WTC11 (cell line): Measurements from ENCODE around the gene RNF31. TPM values are rescaled to one million over a fixed set of nuclear protein-coding genes. Genes with fewer than 3 reads are reported as not detected.

Source experiments
- ATAC-seq: fragments of 200-7000 bp; cut with Tn5 transposase; 2 replicates; pipeline ENCODE4 v1.10.0; 2021; ENCODE audit warnings: mild to moderate bottlenecking, moderate library complexity
- CTCF ChIA-PET: fragments of 300-600 bp; sonication (Branson Sonifier 250); formaldehyde crosslinking; loops from one replicate; lab custom pipeline; 2021; ENCODE audit warnings: antibody characterized with exemption; lab: Charles Lee
- POLR2A ChIA-PET: fragments of 350-600 bp; sonication (Branson Sonifier 250); formaldehyde crosslinking; loops from one replicate; lab custom pipeline; 2021; ENCODE audit warnings: antibody characterized with exemption; lab: Charles Lee
- DNase-seq: peaks from one replicate; pipeline ENCODE4 v3.0.0; 2021; ENCODE audit warnings: low spot score
- H3K27ac Mint-ChIP-seq: 2 replicates; pipeline ENCODE4 v1.8.0; 2021; ENCODE audit warnings: mixed read lengths
- H3K27me3 Mint-ChIP-seq: 2 replicates; pipeline ENCODE4 v1.8.0; 2021; ENCODE audit warnings: low read depth, mild to moderate bottlenecking, moderate library complexity, mixed read lengths
- H3K36me3 Mint-ChIP-seq: 2 replicates; pipeline ENCODE4 v1.8.0; 2021; ENCODE audit warnings: mixed read lengths
- H3K4me1 Mint-ChIP-seq: 2 replicates; pipeline ENCODE4 v1.8.0; 2022; ENCODE audit warnings: mixed read lengths
- H3K4me3 Mint-ChIP-seq: 2 replicates; pipeline ENCODE4 v1.8.0; 2021; ENCODE audit warnings: mild to moderate bottlenecking, moderate library complexity, mixed read lengths
- H3K9me3 Mint-ChIP-seq: 2 replicates; pipeline ENCODE4 v1.8.0; 2021; ENCODE audit warnings: mixed read lengths
- FOXK1 ChIP-seq: sonication (generic); formaldehyde crosslinking; IDR thresholded peaks from 2 replicates; pipeline ENCODE4 v1.8.0; 2022; ENCODE audit warnings: mild to moderate bottlenecking, moderate library complexity, missing genetic modification reagents
- GABPB1 ChIP-seq: sonication (generic); formaldehyde crosslinking; IDR thresholded peaks from 2 replicates; pipeline ENCODE4 v1.8.1; 2023; ENCODE audit warnings: mild to moderate bottlenecking, missing genetic modification reagents
- GRHL2 ChIP-seq: fragments of 250-450 bp; sonication (Bioruptor Pico); IDR thresholded peaks from 2 replicates; pipeline ENCODE4 v1.8.0; 2022; ENCODE audit warnings: mild to moderate bottlenecking, moderate library complexity; ENCODE audit not compliant: insufficient replicate concordance, severe bottlenecking
- GTF2I ChIP-seq: fragments of 250-450 bp; sonication (Bioruptor Pico); conservative IDR thresholded peaks from 2 replicates; pipeline ENCODE4 v1.4.0; 2021; ENCODE audit warnings: mild to moderate bottlenecking
- HMGA2 ChIP-seq: fragments of 250-450 bp; sonication (Bioruptor Pico); IDR thresholded peaks from 2 replicates; pipeline ENCODE4 v1.4.0; 2021; ENCODE audit warnings: mild to moderate bottlenecking, moderate library complexity
- OVOL2 ChIP-seq: fragments of 250-450 bp; sonication (Bioruptor Pico); IDR thresholded peaks from 2 replicates; pipeline ENCODE4 v1.9.0; 2021; ENCODE audit warnings: mild to moderate bottlenecking, borderline replicate concordance
- PRRX2 ChIP-seq: fragments of 250-450 bp; sonication (Bioruptor Pico); IDR thresholded peaks from 2 replicates; pipeline ENCODE4 v1.8.0; 2021; ENCODE audit warnings: mild to moderate bottlenecking
- SMAD3 ChIP-seq: sonication (generic); formaldehyde crosslinking; IDR thresholded peaks from 2 replicates; pipeline ENCODE4 v1.8.0; 2022; ENCODE audit warnings: missing genetic modification reagents, mild to moderate bottlenecking, borderline replicate concordance
- ZNF416 ChIP-seq: fragments of 250-450 bp; sonication (Bioruptor Pico); IDR thresholded peaks from 2 replicates; pipeline ENCODE4 v1.9.0; 2021; ENCODE audit warnings: mild to moderate bottlenecking, inconsistent platforms
- total RNA-seq: library from RNA; stranded (reverse); gene quantifications from 3 replicates; pipeline ENCODE4 v1.2.3, GENCODE V29; 2021
- TF ChIP-seq, protein P1 (sequence below): sonication (generic); formaldehyde crosslinking; IDR thresholded peaks from 2 replicates; pipeline ENCODE4 v1.8.0; 2022; ENCODE audit warnings: mild to moderate bottlenecking, missing genetic modification reagents
- TF ChIP-seq, protein P2 (sequence below): sonication (generic); formaldehyde crosslinking; IDR thresholded peaks from 2 replicates; pipeline ENCODE4 v1.8.0; 2022; ENCODE audit warnings: mild to moderate bottlenecking, missing genetic modification reagents
- TF ChIP-seq, protein P3 (sequence below): fragments of 250-450 bp; sonication (Bioruptor Pico); IDR thresholded peaks from 2 replicates; pipeline ENCODE4 v1.9.0; 2021; ENCODE audit warnings: mild to moderate bottlenecking, borderline replicate concordance
- TF ChIP-seq, protein P4 (sequence below): fragments of 250-450 bp; sonication (Bioruptor Pico); IDR thresholded peaks from 2 replicates; pipeline ENCODE4 v1.9.0; 2021; ENCODE audit warnings: moderate library complexity, mild to moderate bottlenecking, inconsistent platforms, borderline replicate concordance
- TF ChIP-seq, protein P5 (sequence below): fragments of 250-450 bp; sonication (Bioruptor Pico); IDR thresholded peaks from 2 replicates; pipeline ENCODE4 v1.9.0; 2021; ENCODE audit warnings: mild to moderate bottlenecking
- TF ChIP-seq, protein P6 (sequence below): sonication (generic); formaldehyde crosslinking; IDR thresholded peaks from 2 replicates; pipeline ENCODE4 v1.8.0; 2023; ENCODE audit warnings: mild to moderate bottlenecking, missing genetic modification reagents
- TF ChIP-seq, protein P7 (sequence below): sonication (generic); formaldehyde crosslinking; conservative IDR thresholded peaks from 2 replicates; pipeline ENCODE4 v1.8.1; 2022; ENCODE audit warnings: mild to moderate bottlenecking, missing genetic modification reagents

RNF31 gene
- total RNA-seq, 1 experiment from 2014 or later, result 86.2 TPM

DNA sequence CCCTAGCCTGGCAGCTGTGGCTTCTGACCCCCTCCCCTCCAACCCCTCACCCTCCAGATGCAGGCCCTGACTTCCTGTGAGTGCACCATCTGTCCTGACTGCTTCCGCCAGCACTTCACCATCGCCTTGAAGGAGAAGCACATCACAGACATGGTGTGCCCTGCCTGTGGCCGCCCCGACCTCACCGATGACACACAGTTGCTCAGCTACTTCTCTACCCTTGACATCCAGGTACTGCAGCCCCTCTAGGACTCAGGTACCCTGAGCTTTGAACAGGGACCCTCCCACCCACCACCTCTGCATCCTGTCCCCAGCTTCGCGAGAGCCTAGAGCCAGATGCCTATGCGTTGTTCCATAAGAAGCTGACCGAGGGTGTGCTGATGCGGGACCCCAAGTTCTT lies 7.8 kb downstream of the RNF31 start:
- peaks cover 63% of the 10 kb centered on the region for H3K36me3 Mint-ChIP-seq
- CTCF ChIA-PET, result no interaction called here
- no peaks in the 10 kb centered on the region for H3K27me3 Mint-ChIP-seq
- TF ChIP-seq FOXK1 (CRISPR knock-in tag) (no peak), GTF2I (CRISPR knock-in tag) (no peak), ZNF416 (no peak), GABPB1 (CRISPR knock-in tag) (no peak), PRRX2 (no peak), SMAD3 (CRISPR knock-in tag) (no peak), GRHL2 (CRISPR knock-in tag) (no peak)
- TF ChIP-seq, protein P1, sequence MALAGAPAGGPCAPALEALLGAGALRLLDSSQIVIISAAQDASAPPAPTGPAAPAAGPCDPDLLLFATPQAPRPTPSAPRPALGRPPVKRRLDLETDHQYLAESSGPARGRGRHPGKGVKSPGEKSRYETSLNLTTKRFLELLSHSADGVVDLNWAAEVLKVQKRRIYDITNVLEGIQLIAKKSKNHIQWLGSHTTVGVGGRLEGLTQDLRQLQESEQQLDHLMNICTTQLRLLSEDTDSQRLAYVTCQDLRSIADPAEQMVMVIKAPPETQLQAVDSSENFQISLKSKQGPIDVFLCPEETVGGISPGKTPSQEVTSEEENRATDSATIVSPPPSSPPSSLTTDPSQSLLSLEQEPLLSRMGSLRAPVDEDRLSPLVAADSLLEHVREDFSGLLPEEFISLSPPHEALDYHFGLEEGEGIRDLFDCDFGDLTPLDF (CRISPR knock-in tag), result no peak
- TF ChIP-seq, protein P2, sequence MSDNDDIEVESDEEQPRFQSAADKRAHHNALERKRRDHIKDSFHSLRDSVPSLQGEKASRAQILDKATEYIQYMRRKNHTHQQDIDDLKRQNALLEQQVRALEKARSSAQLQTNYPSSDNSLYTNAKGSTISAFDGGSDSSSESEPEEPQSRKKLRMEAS (CRISPR knock-in tag), result no peak
- TF ChIP-seq, protein P3, sequence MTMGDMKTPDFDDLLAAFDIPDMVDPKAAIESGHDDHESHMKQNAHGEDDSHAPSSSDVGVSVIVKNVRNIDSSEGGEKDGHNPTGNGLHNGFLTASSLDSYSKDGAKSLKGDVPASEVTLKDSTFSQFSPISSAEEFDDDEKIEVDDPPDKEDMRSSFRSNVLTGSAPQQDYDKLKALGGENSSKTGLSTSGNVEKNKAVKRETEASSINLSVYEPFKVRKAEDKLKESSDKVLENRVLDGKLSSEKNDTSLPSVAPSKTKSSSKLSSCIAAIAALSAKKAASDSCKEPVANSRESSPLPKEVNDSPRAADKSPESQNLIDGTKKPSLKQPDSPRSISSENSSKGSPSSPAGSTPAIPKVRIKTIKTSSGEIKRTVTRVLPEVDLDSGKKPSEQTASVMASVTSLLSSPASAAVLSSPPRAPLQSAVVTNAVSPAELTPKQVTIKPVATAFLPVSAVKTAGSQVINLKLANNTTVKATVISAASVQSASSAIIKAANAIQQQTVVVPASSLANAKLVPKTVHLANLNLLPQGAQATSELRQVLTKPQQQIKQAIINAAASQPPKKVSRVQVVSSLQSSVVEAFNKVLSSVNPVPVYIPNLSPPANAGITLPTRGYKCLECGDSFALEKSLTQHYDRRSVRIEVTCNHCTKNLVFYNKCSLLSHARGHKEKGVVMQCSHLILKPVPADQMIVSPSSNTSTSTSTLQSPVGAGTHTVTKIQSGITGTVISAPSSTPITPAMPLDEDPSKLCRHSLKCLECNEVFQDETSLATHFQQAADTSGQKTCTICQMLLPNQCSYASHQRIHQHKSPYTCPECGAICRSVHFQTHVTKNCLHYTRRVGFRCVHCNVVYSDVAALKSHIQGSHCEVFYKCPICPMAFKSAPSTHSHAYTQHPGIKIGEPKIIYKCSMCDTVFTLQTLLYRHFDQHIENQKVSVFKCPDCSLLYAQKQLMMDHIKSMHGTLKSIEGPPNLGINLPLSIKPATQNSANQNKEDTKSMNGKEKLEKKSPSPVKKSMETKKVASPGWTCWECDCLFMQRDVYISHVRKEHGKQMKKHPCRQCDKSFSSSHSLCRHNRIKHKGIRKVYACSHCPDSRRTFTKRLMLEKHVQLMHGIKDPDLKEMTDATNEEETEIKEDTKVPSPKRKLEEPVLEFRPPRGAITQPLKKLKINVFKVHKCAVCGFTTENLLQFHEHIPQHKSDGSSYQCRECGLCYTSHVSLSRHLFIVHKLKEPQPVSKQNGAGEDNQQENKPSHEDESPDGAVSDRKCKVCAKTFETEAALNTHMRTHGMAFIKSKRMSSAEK (CRISPR knock-in tag), result no peak
- TF ChIP-seq, protein P4, sequence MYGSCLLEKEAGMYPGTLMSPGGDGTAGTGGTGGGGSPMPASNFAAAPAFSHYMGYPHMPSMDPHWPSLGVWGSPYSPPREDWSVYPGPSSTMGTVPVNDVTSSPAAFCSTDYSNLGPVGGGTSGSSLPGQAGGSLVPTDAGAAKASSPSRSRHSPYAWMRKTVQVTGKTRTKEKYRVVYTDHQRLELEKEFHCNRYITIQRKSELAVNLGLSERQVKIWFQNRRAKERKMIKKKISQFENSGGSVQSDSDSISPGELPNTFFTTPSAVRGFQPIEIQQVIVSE (CRISPR knock-in tag), result no peak
- TF ChIP-seq, protein P5, sequence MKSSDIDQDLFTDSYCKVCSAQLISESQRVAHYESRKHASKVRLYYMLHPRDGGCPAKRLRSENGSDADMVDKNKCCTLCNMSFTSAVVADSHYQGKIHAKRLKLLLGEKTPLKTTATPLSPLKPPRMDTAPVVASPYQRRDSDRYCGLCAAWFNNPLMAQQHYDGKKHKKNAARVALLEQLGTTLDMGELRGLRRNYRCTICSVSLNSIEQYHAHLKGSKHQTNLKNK, result no peak
- TF ChIP-seq, protein P6, sequence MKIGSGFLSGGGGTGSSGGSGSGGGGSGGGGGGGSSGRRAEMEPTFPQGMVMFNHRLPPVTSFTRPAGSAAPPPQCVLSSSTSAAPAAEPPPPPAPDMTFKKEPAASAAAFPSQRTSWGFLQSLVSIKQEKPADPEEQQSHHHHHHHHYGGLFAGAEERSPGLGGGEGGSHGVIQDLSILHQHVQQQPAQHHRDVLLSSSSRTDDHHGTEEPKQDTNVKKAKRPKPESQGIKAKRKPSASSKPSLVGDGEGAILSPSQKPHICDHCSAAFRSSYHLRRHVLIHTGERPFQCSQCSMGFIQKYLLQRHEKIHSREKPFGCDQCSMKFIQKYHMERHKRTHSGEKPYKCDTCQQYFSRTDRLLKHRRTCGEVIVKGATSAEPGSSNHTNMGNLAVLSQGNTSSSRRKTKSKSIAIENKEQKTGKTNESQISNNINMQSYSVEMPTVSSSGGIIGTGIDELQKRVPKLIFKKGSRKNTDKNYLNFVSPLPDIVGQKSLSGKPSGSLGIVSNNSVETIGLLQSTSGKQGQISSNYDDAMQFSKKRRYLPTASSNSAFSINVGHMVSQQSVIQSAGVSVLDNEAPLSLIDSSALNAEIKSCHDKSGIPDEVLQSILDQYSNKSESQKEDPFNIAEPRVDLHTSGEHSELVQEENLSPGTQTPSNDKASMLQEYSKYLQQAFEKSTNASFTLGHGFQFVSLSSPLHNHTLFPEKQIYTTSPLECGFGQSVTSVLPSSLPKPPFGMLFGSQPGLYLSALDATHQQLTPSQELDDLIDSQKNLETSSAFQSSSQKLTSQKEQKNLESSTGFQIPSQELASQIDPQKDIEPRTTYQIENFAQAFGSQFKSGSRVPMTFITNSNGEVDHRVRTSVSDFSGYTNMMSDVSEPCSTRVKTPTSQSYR (CRISPR knock-in tag), result no peak
- POLR2A ChIA-PET, result interaction anchor here (0.6 kb wide), 1 partner anchor 461 kb away, joined by 3 read pairs; no protein-coding TSS in a partner anchor
- no peak overlapping the region for H3K27ac Mint-ChIP-seq
- ATAC-seq, result no peak
- H3K4me1 Mint-ChIP-seq, result no peaks in the 10 kb centered on the region
- no peak overlapping the region for H3K4me3 Mint-ChIP-seq
- no peaks in the 10 kb centered on the region for H3K9me3 Mint-ChIP-seq
- no peak for DNase-seq

DNA sequence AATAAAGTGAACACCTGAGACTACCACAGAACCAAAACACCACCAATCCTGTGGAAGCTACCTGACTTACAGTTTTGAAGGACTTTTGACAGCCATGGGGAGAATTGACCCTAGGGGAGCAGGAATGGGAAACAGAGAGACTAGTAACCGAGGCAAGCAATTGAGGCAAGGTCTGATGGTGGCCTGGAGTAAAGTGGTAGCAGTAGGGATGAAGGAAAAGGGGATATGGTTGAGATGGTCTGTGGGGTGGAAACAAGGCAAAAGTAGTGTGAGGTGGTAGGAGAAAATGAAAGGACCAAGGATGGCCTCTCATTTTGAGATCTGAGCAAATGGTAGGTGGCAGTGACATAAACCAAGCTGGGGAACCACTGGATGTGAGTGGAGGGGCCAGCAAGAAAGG lies 9.5 kb downstream of the RNF31 start:
- TF ChIP-seq HMGA2 (CRISPR knock-in tag) (no peak), OVOL2 (CRISPR knock-in tag) (no peak)
- TF ChIP-seq, protein P7, sequence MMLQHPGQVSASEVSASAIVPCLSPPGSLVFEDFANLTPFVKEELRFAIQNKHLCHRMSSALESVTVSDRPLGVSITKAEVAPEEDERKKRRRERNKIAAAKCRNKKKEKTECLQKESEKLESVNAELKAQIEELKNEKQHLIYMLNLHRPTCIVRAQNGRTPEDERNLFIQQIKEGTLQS (CRISPR knock-in tag), result no peak
- H3K27ac Mint-ChIP-seq, result no peak overlapping the region
- peaks cover 52% of the 10 kb centered on the region for H3K36me3 Mint-ChIP-seq
- ATAC-seq (no peak), DNase-seq (no peak)
- no peaks in the 10 kb centered on the region for H3K9me3 Mint-ChIP-seq
- no peak overlapping the region for H3K4me3 Mint-ChIP-seq
- H3K27me3 Mint-ChIP-seq, result no peaks in the 10 kb centered on the region
- CTCF ChIA-PET, result no interaction called here
- H3K4me1 Mint-ChIP-seq, result peaks cover 11% of the 10 kb centered on the region
- POLR2A ChIA-PET, result no interaction called here
